Measurements from ENCODE around the gene LSM3. TPM values are rescaled to one million over a fixed set of nuclear protein-coding genes. Genes with fewer than 3 reads are reported as not detected.

The LSM3 gene
- total and polyA plus RNA-seq, 9 of the 15 experiments (the other 6 are each of a cell fraction or from before 2014, with no cell fraction given): 33.8 to 203 (median 61.2) TPM

Other genes with a start within 250 kb of the LSM3 start
- 70.9 and 77.2 TPM in 2 replicates for gene CHCHD4, start 53.9 kb upstream of the LSM3 start, total RNA-seq (2014; rRNA removed)
- gene CHCHD4, start 53.9 kb upstream of the LSM3 start, total RNA-seq (2014; rRNA removed; fragmentation: Illumina TruSeq; extraction: Trizol): 70.9 and 79.2 TPM in 2 replicates
- gene CHCHD4, start 53.9 kb upstream of the LSM3 start, total RNA-seq (2015; rRNA removed; fragmentation: Illumina TruSeq; extraction: Trizol): 56.5 and 61.2 TPM in 2 replicates
- gene CHCHD4, start 53.9 kb upstream of the LSM3 start, total RNA-seq (2021): 53.5 and 55.4 TPM in 2 replicates
- 46.2 and 68.4 TPM in 2 replicates for gene CHCHD4, start 53.9 kb upstream of the LSM3 start, polyA plus RNA-seq (2011; rRNA removed)
- 89.0 and 105 TPM in 2 replicates for gene CHCHD4, start 53.9 kb upstream of the LSM3 start, polyA plus RNA-seq (2014; fragmentation: Illumina TruSeq; extraction: Trizol)
- 100 to 1,000 TPM; 152 to 225 TPM for gene CHCHD4, start 53.9 kb upstream of the LSM3 start, polyA plus RNA-seq (2014; fragmentation: Nextera tagmentation; extraction: Ambion mirVana)
- 81.3 and 81.7 TPM in 2 replicates for gene CHCHD4, start 53.9 kb upstream of the LSM3 start, polyA plus RNA-seq (2014; rRNA removed)
- gene TMEM43, start 53.8 kb upstream of the LSM3 start, total RNA-seq (2014; rRNA removed): 35.0 and 49.2 TPM in 2 replicates
- 32.9 and 35.7 TPM in 2 replicates for gene TMEM43, start 53.8 kb upstream of the LSM3 start, total RNA-seq (2014; rRNA removed; fragmentation: Illumina TruSeq; extraction: Trizol)
- 41.1 and 42.9 TPM in 2 replicates for gene TMEM43, start 53.8 kb upstream of the LSM3 start, total RNA-seq (2015; rRNA removed; fragmentation: Illumina TruSeq; extraction: Trizol)
- 38.9 and 39.7 TPM in 2 replicates for gene TMEM43, start 53.8 kb upstream of the LSM3 start, total RNA-seq (2021)
- 41.9 and 50.8 TPM in 2 replicates for gene TMEM43, start 53.8 kb upstream of the LSM3 start, polyA plus RNA-seq (2011; rRNA removed)
- 41.5 and 46.1 TPM in 2 replicates for gene TMEM43, start 53.8 kb upstream of the LSM3 start, polyA plus RNA-seq (2014; fragmentation: Illumina TruSeq; extraction: Trizol)
- gene TMEM43, start 53.8 kb upstream of the LSM3 start, polyA plus RNA-seq (2014; fragmentation: Nextera tagmentation; extraction: Ambion mirVana): 10 to 100 TPM; 16.7 to 29.4 TPM
- gene TMEM43, start 53.8 kb upstream of the LSM3 start, polyA plus RNA-seq (2014; rRNA removed): 32.7 and 37.5 TPM in 2 replicates
- 51.8 and 54.1 TPM in 2 replicates for gene XPC, start 216 bp upstream of the LSM3 start, total RNA-seq (2014; rRNA removed)
- gene XPC, start 216 bp upstream of the LSM3 start, total RNA-seq (2014; rRNA removed; fragmentation: Illumina TruSeq; extraction: Trizol): 41.2 and 49.8 TPM in 2 replicates
- 41.3 and 44.2 TPM in 2 replicates for gene XPC, start 216 bp upstream of the LSM3 start, total RNA-seq (2015; rRNA removed; fragmentation: Illumina TruSeq; extraction: Trizol)
- 44.5 and 54.0 TPM in 2 replicates for gene XPC, start 216 bp upstream of the LSM3 start, total RNA-seq (2021)
- 25.1 and 25.5 TPM in 2 replicates for gene XPC, start 216 bp upstream of the LSM3 start, polyA plus RNA-seq (2011; rRNA removed)
- 54.4 and 54.7 TPM in 2 replicates for gene XPC, start 216 bp upstream of the LSM3 start, polyA plus RNA-seq (2014; fragmentation: Illumina TruSeq; extraction: Trizol)
- gene XPC, start 216 bp upstream of the LSM3 start, polyA plus RNA-seq (2014; fragmentation: Nextera tagmentation; extraction: Ambion mirVana): 1 to 10 TPM; 3.8 to 4.1 TPM
- 33.8 and 42.4 TPM in 2 replicates for gene XPC, start 216 bp upstream of the LSM3 start, polyA plus RNA-seq (2014; rRNA removed)
- 106 and 223 TPM in 2 replicates for gene SLC6A6, start 223.8 kb downstream of the LSM3 start, total RNA-seq (2014; rRNA removed)
- gene SLC6A6, start 223.8 kb downstream of the LSM3 start, total RNA-seq (2014; rRNA removed; fragmentation: Illumina TruSeq; extraction: Trizol): 79.6 and 90.2 TPM in 2 replicates
- 91.9 and 93.2 TPM in 2 replicates for gene SLC6A6, start 223.8 kb downstream of the LSM3 start, total RNA-seq (2015; rRNA removed; fragmentation: Illumina TruSeq; extraction: Trizol)
- gene SLC6A6, start 223.8 kb downstream of the LSM3 start, total RNA-seq (2021): 194 and 203 TPM in 2 replicates
- 71.4 and 100 TPM in 2 replicates for gene SLC6A6, start 223.8 kb downstream of the LSM3 start, polyA plus RNA-seq (2011; rRNA removed)
- 121 and 139 TPM in 2 replicates for gene SLC6A6, start 223.8 kb downstream of the LSM3 start, polyA plus RNA-seq (2014; fragmentation: Illumina TruSeq; extraction: Trizol)
- gene SLC6A6, start 223.8 kb downstream of the LSM3 start, polyA plus RNA-seq (2014; fragmentation: Nextera tagmentation; extraction: Ambion mirVana): 10 to 100 TPM; 12.3 to 14.8 TPM
- gene SLC6A6, start 223.8 kb downstream of the LSM3 start, polyA plus RNA-seq (2014; rRNA removed): 111 and 129 TPM in 2 replicates

All from K562 (cell line).